CD4-positive, alpha-beta memory T cell (primary cell): ENCODE measurements around the gene SYS1. TPM values are rescaled to one million over a fixed set of nuclear protein-coding genes. Genes with fewer than 3 reads are reported as not detected.
A peak's percentile ranks its signal among the peaks of the same experiment; 100 is the strongest.

Experiments used
- CTCF ChIA-PET: fragments of 350-600 bp; sonication (Branson Sonifier 250); formaldehyde crosslinking; loops from one replicate; lab custom pipeline; 2021; ENCODE audit warnings: inconsistent platforms; ENCODE audit not compliant: partially characterized antibody; lab: Charles Lee
- POLR2A ChIA-PET: fragments of 350-600 bp; sonication (Branson Sonifier 250); formaldehyde crosslinking; loops from one replicate; lab custom pipeline; 2021; ENCODE audit not compliant: partially characterized antibody; lab: Charles Lee
- DNase-seq, 5 donors: peaks; one replicate each; pipeline versions ENCODE4 v3.0.0 to v3.0.0-alpha.2; 2020 to 2022; ENCODE audit warnings: mixed read lengths in 1 of 5
- H3K27ac ChIP-seq: one replicate; pipeline ENCODE4 v1.7.0; 2013; ENCODE audit warnings: low read depth, low read length
- H3K27me3 ChIP-seq: 2 replicates; pipeline ENCODE4 v1.7.0; 2013; ENCODE audit warnings: mild to moderate bottlenecking, low read length, moderate library complexity; ENCODE audit not compliant: insufficient read depth
- H3K36me3 ChIP-seq: 2 replicates; pipeline ENCODE4 v1.7.0; 2013; ENCODE audit warnings: mild to moderate bottlenecking, low read length, moderate library complexity; ENCODE audit not compliant: insufficient read depth
- H3K4me1 ChIP-seq: 2 replicates; pipeline ENCODE4 v1.7.0; 2013; ENCODE audit warnings: mild to moderate bottlenecking, low read length, moderate library complexity; ENCODE audit not compliant: insufficient read depth
- H3K4me3 ChIP-seq, 2 donors: one replicate each; pipeline ENCODE4 v1.7.0; 2013; ENCODE audit warnings: low read length in 2 of 2, mild to moderate bottlenecking in 1 of 2
- H3K9me3 ChIP-seq, 2 donors: one replicate each; pipeline ENCODE4 v1.7.0; 2013; ENCODE audit warnings: low read length in 2 of 2, control low read depth in 1 of 2; ENCODE audit not compliant: control insufficient read depth in 1 of 2
- H3K27ac Mint-ChIP-seq, 7 donors: one replicate each; pipeline ENCODE4 v1.8.0; 2020 to 2021; ENCODE audit warnings: mixed read lengths in 7 of 7, mild to moderate bottlenecking in 6 of 7, inconsistent platforms in 3 of 7, moderate library complexity in 3 of 7
- H3K27me3 Mint-ChIP-seq, 2 donors: one replicate each; pipeline ENCODE4 v1.8.0; 2020 to 2021; ENCODE audit warnings: mixed read lengths in 2 of 2
- H3K36me3 Mint-ChIP-seq, 2 donors: one replicate each; pipeline ENCODE4 v1.8.0; 2020 to 2021; ENCODE audit warnings: mixed read lengths in 2 of 2, inconsistent platforms in 1 of 2, mild to moderate bottlenecking in 1 of 2
- H3K4me1 Mint-ChIP-seq, 4 donors: one replicate each; pipeline ENCODE4 v1.8.0; 2020 to 2021; ENCODE audit warnings: mixed read lengths in 4 of 4, mild to moderate bottlenecking in 1 of 4
- H3K4me3 Mint-ChIP-seq, 8 donors: one replicate each; pipeline ENCODE4 v1.8.0; 2020 to 2021; ENCODE audit warnings: mixed read lengths in 8 of 8, mild to moderate bottlenecking in 7 of 8, moderate library complexity in 6 of 8, inconsistent platforms in 3 of 8
- H3K9me3 Mint-ChIP-seq, 8 donors: one replicate each; pipeline ENCODE4 v1.8.0; 2020 to 2021; ENCODE audit warnings: mixed read lengths in 8 of 8, mild to moderate bottlenecking in 5 of 8, inconsistent platforms in 3 of 8, moderate library complexity in 1 of 8
- intact Hi-C: fragments of 100-400 bp; cut with micrococcal nuclease; formaldehyde crosslinking; loops from one replicate; pipeline ENCODE4 v1.15.1; 2023
- polyA plus RNA-seq, 2 donors: library from polyadenylated mRNA; unstranded; fragments of 300-500 nt; fragmentation: Illumina TruSeq; gene quantifications; one replicate each; pipeline ENCODE4 v1.2.3, GENCODE V29; 2021
- total RNA-seq, 2 experiments: library from RNA; stranded (reverse); gene quantifications; one replicate each; pipeline ENCODE4 v1.2.3, GENCODE V29; 2021

The SYS1 gene
- total and polyA plus RNA-seq, 4 experiments from 2014 or later = 24.7 to 56.6 (median 43.3) TPM

DNA sequence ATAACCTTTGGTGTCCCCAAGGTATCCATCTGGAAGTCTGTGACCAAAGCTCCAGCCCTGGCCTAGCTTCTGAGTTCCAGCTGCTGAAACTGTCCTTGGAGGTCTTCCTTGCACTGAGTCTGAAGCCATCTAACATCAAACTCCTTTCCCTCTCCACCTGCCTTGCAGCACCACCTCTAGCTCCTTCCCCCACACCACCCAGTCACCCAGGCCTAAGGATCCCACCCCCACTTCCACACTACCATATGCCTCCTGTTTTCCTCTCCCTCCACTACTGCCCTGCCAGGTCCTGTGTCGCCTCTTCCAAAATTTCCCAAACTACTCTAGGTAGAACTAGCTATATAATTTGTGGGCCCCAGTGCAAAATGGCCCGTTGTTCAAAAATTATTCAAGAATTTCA is 44.0 kb upstream of the SYS1 start:
- no peaks in the 10 kb centered on the region for H3K27me3 ChIP-seq
- Mint-ChIP-seq H3K27me3 (peaks cover 6 to 9% of the 10 kb centered on the region in 2 donors), H3K4me3 (peak overlapping the region in 3 of 8 donors; percentile 1 to 11 (median 2)), H3K9me3 (no peaks in the 10 kb centered on the region), H3K36me3 (no peaks in the 10 kb centered on the region), H3K27ac (peak overlapping the region in 2 of 7 donors; percentile 40 to 44), H3K4me1 (peaks cover 14 to 38% (median 22%) of the 10 kb centered on the region in 4 donors)
- no peaks in the 10 kb centered on the region for H3K9me3 ChIP-seq
- DNase-seq = no peak
- ChIA-PET POLR2A (interaction anchor here (1.0 to 3.8 kb wide), 3 partner anchors 44 to 452 kb away, joined by 4 to 16 read pairs (median 8); partner anchors contain the start of gene SYS1), CTCF (interaction anchor here (0.6 to 7.9 kb wide), 33 partner anchors 8 to 460 kb away, joined by 3 to 126 read pairs (median 5); partner anchors contain the start of gene SYS1)
- H3K36me3 ChIP-seq = no peaks in the 10 kb centered on the region
- intact Hi-C loops = loop anchor here (1.0 kb wide), 3 partner anchors 44 to 131 kb away; partner anchors contain the start of gene SYS1
- no peak overlapping the region for H3K27ac ChIP-seq
- H3K4me3 ChIP-seq = no peak overlapping the region
- peaks cover 29% of the 10 kb centered on the region for H3K4me1 ChIP-seq

DNA sequence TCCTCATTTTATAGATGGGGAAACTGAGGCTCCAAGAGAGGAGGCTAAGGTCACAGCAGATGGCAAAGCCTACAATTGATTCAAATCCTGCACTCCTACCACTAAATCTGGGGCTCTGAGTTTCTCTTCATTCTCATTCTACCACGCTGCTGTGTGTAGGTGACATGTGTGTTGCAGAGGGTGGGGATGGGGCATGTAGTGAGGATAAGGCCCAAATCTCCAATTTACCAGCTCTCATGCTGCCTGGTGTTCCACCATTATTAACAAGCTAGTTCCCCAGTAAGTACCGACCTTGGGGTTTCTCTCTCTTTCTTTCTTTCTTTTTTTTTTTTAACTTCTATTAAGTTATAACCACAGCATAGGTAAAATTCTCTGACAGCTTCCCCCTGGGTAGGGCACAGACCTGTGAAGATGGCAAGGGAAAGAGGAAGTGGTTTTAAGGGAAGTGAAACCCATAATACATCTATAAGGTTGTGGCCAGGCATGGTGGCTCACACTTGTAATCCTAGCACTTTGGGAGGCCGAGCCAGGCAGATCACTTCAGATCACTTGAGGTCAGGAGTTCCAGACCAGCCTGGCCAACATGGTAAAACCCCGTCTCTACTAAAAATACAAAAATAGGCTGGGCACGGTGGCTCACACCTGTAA is 41.9 kb upstream of the SYS1 start:
- peak overlapping the region; percentile 50 to 91 (median 84) for H3K27ac Mint-ChIP-seq
- H3K4me1 Mint-ChIP-seq = peaks cover 13 to 38% (median 22%) of the 10 kb centered on the region in 4 donors
- CTCF ChIA-PET = interaction anchor here (0.7 to 7.9 kb wide), 15 partner anchors 29 to 457 kb away, joined by 3 to 126 read pairs (median 7); partner anchors contain the start of genes SYS1 and TP53TG5
- Histone ChIP-seq H3K36me3 (no peaks in the 10 kb centered on the region), H3K27ac (no peak overlapping the region), H3K9me3 (no peaks in the 10 kb centered on the region), H3K4me1 (peaks cover 29% of the 10 kb centered on the region), H3K27me3 (no peaks in the 10 kb centered on the region), H3K4me3 (no peak overlapping the region)
- peaks cover 0 to 4% of the 10 kb centered on the region in 2 donors for H3K27me3 Mint-ChIP-seq
- POLR2A ChIA-PET = interaction anchor here (0.9 to 3.8 kb wide), 5 partner anchors 42 to 131 kb away, joined by 3 to 16 read pairs (median 9); partner anchors contain the start of genes PIGT and SYS1
- H3K9me3 Mint-ChIP-seq = no peaks in the 10 kb centered on the region
- H3K4me3 Mint-ChIP-seq = peak overlapping the region in 7 of 8 donors; percentile 7 to 70 (median 36)
- peak in 4 of 5 donors; percentile 30 to 43 (median 40) for DNase-seq
- peaks cover 0 to 1% of the 10 kb centered on the region in 2 donors for H3K36me3 Mint-ChIP-seq
- intact Hi-C loops = no loop called here

DNA sequence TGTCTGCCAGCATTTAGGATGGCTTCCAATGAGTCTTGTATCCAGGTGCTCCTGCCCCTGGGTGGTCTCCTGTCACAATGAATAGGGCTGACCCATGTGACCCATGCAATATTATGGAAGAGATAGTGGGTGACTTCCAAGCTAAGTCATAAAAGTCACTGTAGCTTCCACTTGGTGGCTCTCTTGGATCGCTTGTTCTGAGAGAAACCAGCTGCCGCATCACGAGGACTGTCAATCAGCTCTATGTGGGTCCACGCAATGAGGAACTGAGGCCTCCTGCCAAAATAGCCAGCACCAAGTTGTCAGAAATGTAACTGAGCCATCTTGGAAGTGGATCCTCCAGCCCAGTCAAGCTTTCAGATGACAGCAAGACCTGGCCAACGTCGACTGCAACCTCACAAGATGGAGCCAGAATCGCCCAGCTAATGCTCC is 40.0 kb upstream of the SYS1 start:
- Mint-ChIP-seq H3K36me3 (peaks cover 0 to 3% of the 10 kb centered on the region in 2 donors), H3K27me3 (no peaks in the 10 kb centered on the region), H3K9me3 (no peaks in the 10 kb centered on the region), H3K27ac (no peak overlapping the region), H3K4me1 (peaks cover 13 to 32% (median 22%) of the 10 kb centered on the region in 4 donors), H3K4me3 (no peak overlapping the region)
- ChIA-PET CTCF (interaction anchor here (0.7 to 7.9 kb wide), 10 partner anchors 9 to 447 kb away, joined by 3 to 125 read pairs (median 5); partner anchors contain the start of gene SYS1), POLR2A (no interaction called here)
- Histone ChIP-seq H3K27me3 (no peaks in the 10 kb centered on the region), H3K36me3 (no peaks in the 10 kb centered on the region), H3K27ac (no peak overlapping the region), H3K4me1 (peaks cover 29% of the 10 kb centered on the region), H3K4me3 (no peak overlapping the region), H3K9me3 (no peaks in the 10 kb centered on the region)
- intact Hi-C loops = no loop called here
- no peak for DNase-seq

DNA sequence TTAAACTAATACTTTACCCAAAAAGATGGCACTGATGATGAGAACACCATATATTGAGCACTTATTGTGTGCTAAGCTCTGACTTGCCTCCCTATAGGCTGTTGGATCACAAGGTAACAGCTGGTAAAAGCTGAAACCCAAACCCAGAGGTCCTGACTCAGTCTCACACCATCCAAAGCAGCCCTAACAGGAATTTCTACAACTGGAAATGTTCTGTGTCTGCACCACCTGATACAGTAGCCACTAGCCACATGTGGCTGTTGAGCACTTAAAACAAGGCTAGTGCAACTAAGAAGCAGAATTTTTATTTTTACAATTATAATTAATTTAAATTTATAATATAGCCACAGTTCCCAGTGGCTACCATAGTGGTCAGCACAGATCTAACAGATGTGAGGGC is 39.2 kb upstream of the SYS1 start:
- ChIA-PET CTCF (interaction anchor here (1.3 to 7.9 kb wide), 4 partner anchors 10 to 447 kb away, joined by 3 to 125 read pairs (median 14); no protein-coding TSS in a partner anchor), POLR2A (no interaction called here)
- intact Hi-C loops = no loop called here
- no peak overlapping the region for H3K4me3 Mint-ChIP-seq
- no peak for DNase-seq
- H3K9me3 ChIP-seq = no peaks in the 10 kb centered on the region
- peaks cover 0 to 3% of the 10 kb centered on the region in 2 donors for H3K36me3 Mint-ChIP-seq
- H3K27me3 Mint-ChIP-seq = no peaks in the 10 kb centered on the region
- no peak overlapping the region for H3K27ac ChIP-seq
- no peak overlapping the region for H3K27ac Mint-ChIP-seq
- peaks cover 28% of the 10 kb centered on the region for H3K4me1 ChIP-seq
- no peaks in the 10 kb centered on the region for H3K36me3 ChIP-seq
- H3K27me3 ChIP-seq = no peaks in the 10 kb centered on the region
- H3K4me1 Mint-ChIP-seq = peaks cover 11 to 25% (median 18%) of the 10 kb centered on the region in 4 donors
- no peaks in the 10 kb centered on the region for H3K9me3 Mint-ChIP-seq
- H3K4me3 ChIP-seq = no peak overlapping the region

DNA sequence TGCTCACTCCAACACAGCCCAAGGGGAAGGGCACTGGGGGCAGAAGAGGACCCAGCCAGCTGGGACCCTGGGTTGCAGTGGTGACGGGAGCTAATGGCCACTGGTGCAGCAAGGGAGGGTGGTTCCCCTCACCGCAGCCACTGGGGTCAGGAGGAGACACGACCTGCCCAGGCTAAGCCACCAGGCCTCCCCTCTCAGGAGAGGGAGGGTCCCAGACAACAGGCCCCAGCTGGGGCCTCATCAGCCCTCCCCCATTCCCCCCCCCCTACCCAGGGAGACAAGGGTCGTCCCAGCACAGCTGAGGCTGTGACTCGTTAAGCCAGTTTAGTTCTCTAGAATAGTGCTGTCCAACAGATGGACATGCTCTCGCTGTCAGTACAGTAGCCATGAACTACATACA is 37.6 kb upstream of the SYS1 start:
- H3K36me3 ChIP-seq = no peaks in the 10 kb centered on the region
- Mint-ChIP-seq H3K9me3 (no peaks in the 10 kb centered on the region), H3K27me3 (no peaks in the 10 kb centered on the region), H3K4me1 (peaks cover 4 to 14% (median 10%) of the 10 kb centered on the region in 4 donors), H3K27ac (no peak overlapping the region), H3K36me3 (peaks cover 0 to 5% of the 10 kb centered on the region in 2 donors), H3K4me3 (no peak overlapping the region)
- no peaks in the 10 kb centered on the region for H3K9me3 ChIP-seq
- H3K27ac ChIP-seq = no peak overlapping the region
- no peak overlapping the region for H3K4me3 ChIP-seq
- H3K27me3 ChIP-seq = no peaks in the 10 kb centered on the region
- intact Hi-C loops = no loop called here
- H3K4me1 ChIP-seq = peaks cover 15% of the 10 kb centered on the region
- no peak for DNase-seq
- ChIA-PET POLR2A (interaction anchor here (1.7 kb wide), 1 partner anchor 37 kb away, joined by 3 read pairs; the partner anchor contains the start of gene SYS1), CTCF (interaction anchor here (0.5 to 2.2 kb wide), 5 partner anchors 48 to 446 kb away, joined by 3 to 9 read pairs (median 6); no protein-coding TSS in a partner anchor)

DNA sequence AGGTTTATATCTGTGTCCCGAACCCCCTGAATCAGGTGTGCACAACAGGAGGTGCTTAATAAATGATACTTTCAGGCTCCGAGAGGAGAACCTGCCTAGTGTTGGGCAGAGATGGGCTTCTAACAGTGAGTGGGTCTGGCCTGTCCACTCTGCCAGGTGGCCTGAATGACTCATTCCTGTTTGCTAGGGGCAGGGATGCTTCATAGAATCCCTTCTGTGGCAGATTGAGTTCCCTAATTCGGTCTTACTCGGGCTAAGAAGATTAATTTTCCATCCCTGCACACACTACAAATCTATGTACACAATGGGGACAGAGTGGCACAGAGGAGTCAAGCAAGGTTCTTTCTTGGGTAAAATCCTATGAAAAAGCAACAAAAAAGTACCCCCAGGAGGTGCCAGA is 34.5 kb upstream of the SYS1 start:
- H3K4me1 ChIP-seq = no peaks in the 10 kb centered on the region
- H3K36me3 Mint-ChIP-seq = peaks cover 0 to 9% of the 10 kb centered on the region in 2 donors
- H3K9me3 ChIP-seq = no peaks in the 10 kb centered on the region
- DNase-seq = no peak
- intact Hi-C loops = no loop called here
- H3K27ac Mint-ChIP-seq = no peak overlapping the region
- no peaks in the 10 kb centered on the region for H3K9me3 Mint-ChIP-seq
- POLR2A ChIA-PET = no interaction called here
- no peaks in the 10 kb centered on the region for H3K4me1 Mint-ChIP-seq
- no peak overlapping the region for H3K4me3 ChIP-seq
- H3K27me3 Mint-ChIP-seq = no peaks in the 10 kb centered on the region
- CTCF ChIA-PET = interaction anchor here (1.5 to 2.3 kb wide), 2 partner anchors 8 to 10 kb away, joined by 3 to 5 read pairs; no protein-coding TSS in a partner anchor
- no peak overlapping the region for H3K27ac ChIP-seq
- no peaks in the 10 kb centered on the region for H3K27me3 ChIP-seq
- H3K4me3 Mint-ChIP-seq = no peak overlapping the region
- no peaks in the 10 kb centered on the region for H3K36me3 ChIP-seq
